ENCODE measurements around the gene FAU. TPM values are rescaled to one million over a fixed set of nuclear protein-coding genes. Genes with fewer than 3 reads are reported as not detected.

FAU gene
- total and polyA plus RNA-seq, 9 of the 15 experiments (the other 6 are each of a cell fraction or from before 2014, with no cell fraction given) = 433 to 1,827 (median 942) TPM

GRCh38 chr11:65111744-65112545, 10.0 kb downstream of the FAU start, which contains the start of gene TM7SF2 (continued):
- no peak for TF ChIP-seq ZNF318 (IDR thresholded peaks at IDR 0.05; ENCODE audit: borderline replicate concordance in 1 of 2, low read depth in 1 of 2)
- TF ChIP-seq SIN3A (IDR thresholded peaks at IDR 0.05; ENCODE audit: borderline replicate concordance in 2 of 2, control insufficient read depth in 1 of 2, low read depth in 2 of 2, low read length in 2 of 2) = no peak; a peak in 2 of 4 replicates
- no peak for TF ChIP-seq THAP12 (CRISPR knock-in tag; IDR thresholded peaks at IDR 0.05)
- no peak for TF ChIP-seq ZNF507 (tag; conservative IDR thresholded peaks at IDR 0.05)
- TF ChIP-seq FOXK2 (conservative IDR thresholded peaks at IDR 0.05 in 1 of 2, IDR thresholded peaks at IDR 0.05 in 1 of 2; ENCODE audit: low read depth in 2 of 2) = no peak; a peak in 1 of 4 replicates
- TF ChIP-seq MNT (conservative IDR thresholded peaks at IDR 0.05) = peak; percentile 49 to 63; a peak in 3 of 4 replicates
- no peak for TF ChIP-seq HDAC6 (IDR thresholded peaks at IDR 0.05; ENCODE audit: low read depth, low read length)
- TF ChIP-seq SOX6 (IDR thresholded peaks at IDR 0.05) = no peak
- no peak for TF ChIP-seq ETV6 (IDR thresholded peaks at IDR 0.05; ENCODE audit: borderline replicate concordance in 1 of 2, low read depth in 2 of 2, low read length in 1 of 2)
- no peak for TF ChIP-seq ETV6 (CRISPR knock-in tag; IDR thresholded peaks at IDR 0.05; ENCODE audit: borderline replicate concordance)
- no peak for TF ChIP-seq NFE2 (IDR thresholded peaks at IDR 0.05; ENCODE audit: low read depth)
- TF ChIP-seq NFIC (IDR thresholded peaks at IDR 0.05) = no peak
